GM18517 (cell line): ENCODE data around the gene SEC16A.

Experiments
- ATAC-seq: cut with Tn5 transposase; IDR thresholded peaks from one replicate; pipeline ENCODE4 v1.9.1; 2021; ENCODE audit warnings: mild to moderate bottlenecking, moderate library complexity; ENCODE audit not compliant: unreplicated experiment

Gene SEC16A

GRCh38 chr9:136486823-136487620 is 4.2 kb upstream of the SEC16A start:
- no peak for ATAC-seq

GRCh38 chr9:136486131-136486530 is 3.3 kb upstream of the SEC16A start:
- ATAC-seq: no peak

GRCh38 chr9:136485049-136486045 is 2.5 kb upstream of the SEC16A start:
- no peak for ATAC-seq

GRCh38 chr9:136484153-136485048 is 1.6 kb upstream of the SEC16A start:
- ATAC-seq: no peak

GRCh38 chr9:136483589-136484152 is 831 bp upstream of the SEC16A start:
- ATAC-seq: peak; percentile 69

GRCh38 chr9:136482046-136482792 is 621 bp downstream of the SEC16A start:
- ATAC-seq: peak; percentile 4

- ATAC-seq: no peak
Measured at GRCh38 chr9:136481558-136481957, 1.3 kb downstream of the SEC16A start.

GRCh38 chr9:136476369-136477150 is 6.3 kb downstream of the SEC16A start:
- no peak for ATAC-seq

GRCh38 chr9:136474974-136475865 is 7.6 kb downstream of the SEC16A start:
- ATAC-seq: no peak

GRCh38 chr9:136474021-136474640 is 8.7 kb downstream of the SEC16A start:
- no peak for ATAC-seq

GRCh38 chr9:136473354-136473721 is 9.5 kb downstream of the SEC16A start:
- no peak for ATAC-seq

GRCh38 chr9:136472640-136473353 is 10.0 kb downstream of the SEC16A start:
- no peak for ATAC-seq

- no peak for ATAC-seq
Measured at GRCh38 chr9:136471802-136472487, 10.9 kb downstream of the SEC16A start.

- ATAC-seq: no peak
Measured at GRCh38 chr9:136470792-136471469, 11.9 kb downstream of the SEC16A start.

GRCh38 chr9:136470356-136470755 is 12.5 kb downstream of the SEC16A start:
- ATAC-seq: no peak

- no peak for ATAC-seq
Measured at GRCh38 chr9:136467766-136468165, 15.1 kb downstream of the SEC16A start.
